ENCODE results near the gene TFRC. TPM values are rescaled to one million over a fixed set of nuclear protein-coding genes. Genes with fewer than 3 reads are reported as not detected.

TFRC gene
- total and polyA plus RNA-seq, 4 donors, result 19.1 to 1,250 (median 73.3) TPM

- no peak overlapping the region for H3K27ac ChIP-seq (ENCODE audit: low read depth in 1 of 2, low read length in 2 of 2)
- H3K4me1 ChIP-seq (ENCODE audit: control insufficient read depth in 4 of 4, insufficient read depth in 4 of 4, low read length in 3 of 4), result peaks cover 0 to 4% (median 0%) of the 10 kb centered on the region in 4 donors
- H3K9ac ChIP-seq (ENCODE audit: low read depth in 1 of 2, low read length in 2 of 2), result no peak overlapping the region
- TF ChIP-seq GABPA (IDR thresholded peaks at IDR 0.05 in 1 of 2, conservative IDR thresholded peaks at IDR 0.05 in 1 of 2) (no peak), MAX (IDR thresholded peaks at IDR 0.05) (no peak), CTCF (IDR thresholded peaks at IDR 0.05; ENCODE audit: low read depth, low read length, missing input control) (no peak), NR2F2 (IDR thresholded peaks at IDR 0.05) (no peak), RXRA (IDR thresholded peaks at IDR 0.05) (no peak), ATF3 (IDR thresholded peaks at IDR 0.05) (no peak), RAD21 (IDR thresholded peaks at IDR 0.05) (no peak), HNF4A (conservative IDR thresholded peaks at IDR 0.05) (no peak), JUND (IDR thresholded peaks at IDR 0.05) (no peak), ZBTB33 (IDR thresholded peaks at IDR 0.05) (no peak), TAF1 (conservative IDR thresholded peaks at IDR 0.05) (no peak), HNF4G (IDR thresholded peaks at IDR 0.05) (no peak), SP1 (IDR thresholded peaks at IDR 0.05) (no peak)
- no peaks in the 10 kb centered on the region for H3K27me3 ChIP-seq (ENCODE audit: control insufficient read depth in 4 of 4, insufficient read depth in 4 of 4, low read length in 3 of 4)
- no peak for DNase-seq (ENCODE audit: low spot score)
- WGBS, result 74% methylated on average over 14 of the region's 14 CpGs
- no peak overlapping the region for H3K4me3 ChIP-seq (ENCODE audit: low read depth in 1 of 3, low read length in 3 of 3)
- no peaks in the 10 kb centered on the region for H3K9me3 ChIP-seq (ENCODE audit: control insufficient read depth in 4 of 4, low read length in 3 of 4)
- H3K36me3 ChIP-seq (ENCODE audit: control insufficient read depth in 4 of 4, insufficient read depth in 3 of 4, low read depth in 1 of 4, low read length in 3 of 4), result no peaks in the 10 kb centered on the region
Observed at GRCh38 chr3:196120291-196120951, 38.5 kb upstream of the TFRC start.

GRCh38 chr3:196117809-196118208 is 35.9 kb upstream of the TFRC start:
- no peak for TF ChIP-seq HNF4A (conservative IDR thresholded peaks at IDR 0.05)
- TF ChIP-seq ZBTB33 (IDR thresholded peaks at IDR 0.05), result no peak
- TF ChIP-seq FOXA2 (IDR thresholded peaks at IDR 0.05), result no peak
- no peak for TF ChIP-seq CTCF (IDR thresholded peaks at IDR 0.05; ENCODE audit: low read depth, low read length, missing input control)
- no peak for TF ChIP-seq SP1 (IDR thresholded peaks at IDR 0.05)
- no peak for TF ChIP-seq EGR1 (IDR thresholded peaks at IDR 0.05; ENCODE audit: low read depth in 2 of 2)
- TF ChIP-seq RAD21 (IDR thresholded peaks at IDR 0.05), result no peak
- no peak for TF ChIP-seq FOXA1 (IDR thresholded peaks at IDR 0.05)
- no peak for TF ChIP-seq NR2F2 (IDR thresholded peaks at IDR 0.05)
- TF ChIP-seq YY1 (IDR thresholded peaks at IDR 0.05), result no peak
- TF ChIP-seq TAF1 (conservative IDR thresholded peaks at IDR 0.05), result no peak
- TF ChIP-seq JUND (IDR thresholded peaks at IDR 0.05), result no peak
- no peak for TF ChIP-seq ATF3 (IDR thresholded peaks at IDR 0.05)
- 81% methylated on average over 6 of the region's 6 CpGs for WGBS
- no peaks in the 10 kb centered on the region for H3K9me3 ChIP-seq (ENCODE audit: control insufficient read depth in 4 of 4, low read length in 3 of 4)
- H3K27me3 ChIP-seq (ENCODE audit: control insufficient read depth in 4 of 4, insufficient read depth in 4 of 4, low read length in 3 of 4), result no peaks in the 10 kb centered on the region
- peaks cover 0 to 4% (median 0%) of the 10 kb centered on the region in 4 donors for H3K4me1 ChIP-seq (ENCODE audit: control insufficient read depth in 4 of 4, insufficient read depth in 4 of 4, low read length in 3 of 4)
- no peak overlapping the region for H3K27ac ChIP-seq (ENCODE audit: low read depth in 1 of 2, low read length in 2 of 2)
- no peak overlapping the region for H3K4me3 ChIP-seq (ENCODE audit: low read depth in 1 of 3, low read length in 3 of 3)
- no peak for DNase-seq (ENCODE audit: low spot score)
- H3K9ac ChIP-seq (ENCODE audit: low read depth in 1 of 2, low read length in 2 of 2), result no peak overlapping the region
- no peaks in the 10 kb centered on the region for H3K36me3 ChIP-seq (ENCODE audit: control insufficient read depth in 4 of 4, insufficient read depth in 3 of 4, low read depth in 1 of 4, low read length in 3 of 4)

All from liver (tissue), 9 donors.